Right lobe of liver (tissue), 4 donors: ENCODE measurements around the gene PNMA8B.

Experiments
- POLR2A ChIP-seq: fragments of 450-650 bp; IDR thresholded peaks from one replicate; pipeline ENCODE4 v1.6.1; 2017; ENCODE audit warnings: antibody characterized with exemption, mild to moderate bottlenecking
- TF ChIP-seq, protein P1 (sequence below), 4 donors: fragments of 200-600 bp in 3 of 4; fragments of 450-650 bp in 1 of 4; IDR thresholded peaks; one replicate each; pipeline versions ENCODE4 v1.5.1 to v1.8.0; 2016 to 2022; ENCODE audit warnings: antibody characterized with exemption in 4 of 4, mild to moderate bottlenecking in 2 of 4
- donor health status: DM: no; HTN: no; CAD: no.
- donor health status: DM: no; HTN: no; CAD: no.
- donor health status: DM: no; HTN: yes; CAD: no.

DNA sequence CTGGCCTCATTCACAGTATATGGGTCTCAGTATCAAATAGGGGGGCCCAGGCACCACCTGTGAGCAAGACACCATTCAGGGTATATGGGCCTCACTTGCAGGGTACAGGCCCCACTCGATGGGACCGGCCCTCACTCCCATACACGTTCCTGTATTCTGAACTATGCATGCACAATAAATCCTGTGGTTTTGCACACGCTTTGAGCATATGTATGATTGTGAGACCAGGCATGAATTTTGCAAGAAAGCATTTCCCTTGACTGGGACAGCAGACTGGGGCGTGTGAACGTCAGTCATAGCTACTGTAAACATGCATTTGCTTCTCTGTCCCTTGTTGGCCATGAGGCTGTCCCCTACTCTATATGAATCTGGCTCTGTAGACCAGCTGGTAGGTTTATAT is 637 bp upstream of the PNMA8B start:
- TF ChIP-seq, protein P1, sequence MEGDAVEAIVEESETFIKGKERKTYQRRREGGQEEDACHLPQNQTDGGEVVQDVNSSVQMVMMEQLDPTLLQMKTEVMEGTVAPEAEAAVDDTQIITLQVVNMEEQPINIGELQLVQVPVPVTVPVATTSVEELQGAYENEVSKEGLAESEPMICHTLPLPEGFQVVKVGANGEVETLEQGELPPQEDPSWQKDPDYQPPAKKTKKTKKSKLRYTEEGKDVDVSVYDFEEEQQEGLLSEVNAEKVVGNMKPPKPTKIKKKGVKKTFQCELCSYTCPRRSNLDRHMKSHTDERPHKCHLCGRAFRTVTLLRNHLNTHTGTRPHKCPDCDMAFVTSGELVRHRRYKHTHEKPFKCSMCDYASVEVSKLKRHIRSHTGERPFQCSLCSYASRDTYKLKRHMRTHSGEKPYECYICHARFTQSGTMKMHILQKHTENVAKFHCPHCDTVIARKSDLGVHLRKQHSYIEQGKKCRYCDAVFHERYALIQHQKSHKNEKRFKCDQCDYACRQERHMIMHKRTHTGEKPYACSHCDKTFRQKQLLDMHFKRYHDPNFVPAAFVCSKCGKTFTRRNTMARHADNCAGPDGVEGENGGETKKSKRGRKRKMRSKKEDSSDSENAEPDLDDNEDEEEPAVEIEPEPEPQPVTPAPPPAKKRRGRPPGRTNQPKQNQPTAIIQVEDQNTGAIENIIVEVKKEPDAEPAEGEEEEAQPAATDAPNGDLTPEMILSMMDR (IDR thresholded peaks at IDR 0.05), result no peak
- no peak for TF ChIP-seq POLR2A
